ENCODE data around the gene SIGLEC1.

The SIGLEC1 gene

DNA sequence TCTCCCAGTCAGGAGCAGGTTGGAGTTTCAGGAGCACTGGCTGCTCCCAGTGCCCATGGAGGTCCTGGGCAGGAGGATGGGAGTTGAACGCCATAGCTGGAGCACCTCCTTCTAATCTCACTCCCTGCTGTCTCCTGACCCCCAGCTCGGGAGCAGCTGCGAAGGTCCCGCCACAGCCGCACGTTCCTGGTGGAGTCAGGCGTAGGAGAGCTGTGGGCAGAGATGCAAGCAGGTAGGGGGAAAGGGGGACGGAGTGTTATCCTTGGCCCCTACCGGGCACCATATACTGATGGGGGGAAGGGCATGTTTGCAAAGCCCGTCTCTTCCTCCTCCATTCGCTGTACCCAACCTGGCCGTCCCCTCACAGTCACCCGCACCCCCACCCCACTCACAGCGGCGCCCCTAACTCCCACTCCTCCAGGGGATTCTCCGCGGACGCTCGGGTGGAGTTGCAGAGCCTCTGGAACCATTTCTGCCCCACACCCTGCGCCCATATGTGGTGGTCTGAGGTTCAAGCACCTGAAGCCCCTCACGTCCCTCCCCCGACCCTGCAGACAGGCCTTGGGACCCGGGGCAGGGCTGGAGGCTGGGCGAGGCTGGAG is 36.8 kb upstream of the SIGLEC1 start:
- no peak overlapping the region for H3K4me3 ChIP-seq (ENCODE audit: low read length)
- no peak overlapping the region for H3K9ac ChIP-seq (ENCODE audit: low read length)
- TF ChIP-seq, protein P1, sequence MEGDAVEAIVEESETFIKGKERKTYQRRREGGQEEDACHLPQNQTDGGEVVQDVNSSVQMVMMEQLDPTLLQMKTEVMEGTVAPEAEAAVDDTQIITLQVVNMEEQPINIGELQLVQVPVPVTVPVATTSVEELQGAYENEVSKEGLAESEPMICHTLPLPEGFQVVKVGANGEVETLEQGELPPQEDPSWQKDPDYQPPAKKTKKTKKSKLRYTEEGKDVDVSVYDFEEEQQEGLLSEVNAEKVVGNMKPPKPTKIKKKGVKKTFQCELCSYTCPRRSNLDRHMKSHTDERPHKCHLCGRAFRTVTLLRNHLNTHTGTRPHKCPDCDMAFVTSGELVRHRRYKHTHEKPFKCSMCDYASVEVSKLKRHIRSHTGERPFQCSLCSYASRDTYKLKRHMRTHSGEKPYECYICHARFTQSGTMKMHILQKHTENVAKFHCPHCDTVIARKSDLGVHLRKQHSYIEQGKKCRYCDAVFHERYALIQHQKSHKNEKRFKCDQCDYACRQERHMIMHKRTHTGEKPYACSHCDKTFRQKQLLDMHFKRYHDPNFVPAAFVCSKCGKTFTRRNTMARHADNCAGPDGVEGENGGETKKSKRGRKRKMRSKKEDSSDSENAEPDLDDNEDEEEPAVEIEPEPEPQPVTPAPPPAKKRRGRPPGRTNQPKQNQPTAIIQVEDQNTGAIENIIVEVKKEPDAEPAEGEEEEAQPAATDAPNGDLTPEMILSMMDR (IDR thresholded peaks at IDR 0.05; ENCODE audit: low read length) = no peak
- TF ChIP-seq EZH2phosphoT487 (IDR thresholded peaks at IDR 0.05; ENCODE audit: low read length) = no peak
- TF ChIP-seq EZH2 (optimal IDR thresholded peaks at IDR 0.05; ENCODE audit: low read depth, low read length) = no peak
- H3K4me2 ChIP-seq (ENCODE audit: low read depth, low read length) = no peak overlapping the region
- H4K20me1 ChIP-seq (ENCODE audit: insufficient read depth, low read length) = no peaks in the 10 kb centered on the region
- H3K36me3 ChIP-seq (replicated peaks; ENCODE audit: insufficient read depth, low read length) = no peaks in the 10 kb centered on the region
- H3K9me3 ChIP-seq (replicated peaks; ENCODE audit: insufficient read depth, low read length) = no peaks in the 10 kb centered on the region
- H3F3A ChIP-seq (ENCODE audit: insufficient read depth, low read length) = no peaks in the 10 kb centered on the region
- H3K4me1 ChIP-seq (ENCODE audit: low read length) = no peaks in the 10 kb centered on the region
- no peak overlapping the region for H2AFZ ChIP-seq (ENCODE audit: low read length)
- peaks cover 14% of the 10 kb centered on the region for H3K27me3 ChIP-seq (replicated peaks; ENCODE audit: insufficient read depth, low read length)
- no peak for DNase-seq
- no peaks in the 10 kb centered on the region for H3K79me2 ChIP-seq (ENCODE audit: low read length)
- no peak overlapping the region for H3K27ac ChIP-seq (ENCODE audit: low read length)
- H3K9me2 ChIP-seq (replicated peaks; ENCODE audit: insufficient read depth, low read length) = no peaks in the 10 kb centered on the region

DNA sequence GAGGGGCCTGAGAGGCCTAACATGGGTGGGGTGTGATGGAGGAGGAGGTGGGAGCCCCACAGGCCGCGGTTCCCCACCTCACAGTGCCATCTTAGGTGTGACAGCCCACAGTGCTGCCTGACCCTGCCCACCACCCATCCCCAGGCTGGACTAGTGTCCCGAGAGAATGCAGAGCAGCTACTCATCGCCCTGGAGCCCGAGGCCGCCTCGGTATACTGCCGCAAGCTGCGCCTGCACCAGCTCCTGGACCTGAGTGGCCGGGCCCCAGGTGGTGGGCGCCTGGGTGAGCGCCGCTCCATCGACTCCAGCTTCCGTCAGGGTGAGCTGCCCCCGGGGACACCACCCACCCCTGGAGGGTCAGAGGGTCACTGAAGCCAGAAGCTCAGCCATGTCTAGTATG is 35.7 kb upstream of the SIGLEC1 start:
- H2AFZ ChIP-seq (ENCODE audit: low read length) = no peak overlapping the region
- H3K9me2 ChIP-seq (replicated peaks; ENCODE audit: insufficient read depth, low read length) = no peaks in the 10 kb centered on the region
- H3F3A ChIP-seq (ENCODE audit: insufficient read depth, low read length) = no peaks in the 10 kb centered on the region
- H3K4me3 ChIP-seq (ENCODE audit: low read length) = no peak overlapping the region
- DNase-seq = no peak
- H3K9me3 ChIP-seq (replicated peaks; ENCODE audit: insufficient read depth, low read length) = no peaks in the 10 kb centered on the region
- H3K9ac ChIP-seq (ENCODE audit: low read length) = no peak overlapping the region
- no peaks in the 10 kb centered on the region for H3K79me2 ChIP-seq (ENCODE audit: low read length)
- no peaks in the 10 kb centered on the region for H4K20me1 ChIP-seq (ENCODE audit: insufficient read depth, low read length)
- TF ChIP-seq EZH2phosphoT487 (IDR thresholded peaks at IDR 0.05; ENCODE audit: low read length) (no peak), EZH2 (optimal IDR thresholded peaks at IDR 0.05; ENCODE audit: low read depth, low read length) (no peak)
- TF ChIP-seq, protein P1 (IDR thresholded peaks at IDR 0.05; ENCODE audit: low read length) = no peak
- peaks cover 14% of the 10 kb centered on the region for H3K27me3 ChIP-seq (replicated peaks; ENCODE audit: insufficient read depth, low read length)
- no peak overlapping the region for H3K4me2 ChIP-seq (ENCODE audit: low read depth, low read length)
- no peaks in the 10 kb centered on the region for H3K36me3 ChIP-seq (replicated peaks; ENCODE audit: insufficient read depth, low read length)
- no peak overlapping the region for H3K27ac ChIP-seq (ENCODE audit: low read length)
- H3K4me1 ChIP-seq (ENCODE audit: low read length) = no peaks in the 10 kb centered on the region

DNA sequence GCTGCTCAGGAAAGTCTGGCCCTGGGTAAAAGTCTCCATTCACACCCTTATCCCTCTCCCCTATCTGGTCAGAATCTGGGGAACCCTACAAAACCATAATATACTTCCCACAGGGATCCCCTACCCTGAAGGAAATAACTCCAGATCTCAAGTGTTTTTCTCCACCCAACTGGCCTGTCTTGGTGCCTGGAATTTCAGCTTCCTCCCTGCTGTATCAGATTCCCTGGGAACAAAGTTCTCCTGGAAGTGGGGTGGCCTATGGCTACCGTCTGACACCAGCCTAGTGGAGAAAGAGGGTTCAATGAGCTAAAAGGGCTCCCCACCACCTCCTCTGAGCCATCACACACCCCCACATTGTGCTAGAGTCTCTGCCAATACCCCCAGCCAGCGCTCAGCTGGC is 35.1 kb upstream of the SIGLEC1 start:
- no peak for DNase-seq
- TF ChIP-seq EZH2phosphoT487 (IDR thresholded peaks at IDR 0.05; ENCODE audit: low read length) = no peak
- TF ChIP-seq, protein P1 (IDR thresholded peaks at IDR 0.05; ENCODE audit: low read length) = no peak
- TF ChIP-seq EZH2 (optimal IDR thresholded peaks at IDR 0.05; ENCODE audit: low read depth, low read length) = no peak
- no peak overlapping the region for H3K9ac ChIP-seq (ENCODE audit: low read length)

More for the DNA sequence above, 35.1 kb upstream of the SIGLEC1 start:
- Histone ChIP-seq H3K36me3 (replicated peaks; ENCODE audit: insufficient read depth, low read length) (no peaks in the 10 kb centered on the region), H3K27ac (ENCODE audit: low read length) (no peak overlapping the region), H2AFZ (ENCODE audit: low read length) (no peak overlapping the region), H4K20me1 (ENCODE audit: insufficient read depth, low read length) (no peaks in the 10 kb centered on the region), H3K79me2 (ENCODE audit: low read length) (no peaks in the 10 kb centered on the region), H3K4me2 (ENCODE audit: low read depth, low read length) (no peak overlapping the region), H3K27me3 (replicated peaks; ENCODE audit: insufficient read depth, low read length) (peaks cover 14% of the 10 kb centered on the region), H3F3A (ENCODE audit: insufficient read depth, low read length) (no peaks in the 10 kb centered on the region), H3K4me1 (ENCODE audit: low read length) (no peaks in the 10 kb centered on the region), H3K9me2 (replicated peaks; ENCODE audit: insufficient read depth, low read length) (no peaks in the 10 kb centered on the region), H3K9me3 (replicated peaks; ENCODE audit: insufficient read depth, low read length) (no peaks in the 10 kb centered on the region), H3K4me3 (ENCODE audit: low read length) (no peak overlapping the region)

All from MM.1S (cell line).